ENCODE measurements around the gene YY1. TPM values are rescaled to one million over a fixed set of nuclear protein-coding genes. Genes with fewer than 3 reads are reported as not detected.
"Not testable (repeated sequence)": the region's sequence is repeated elsewhere in the genome, so short reads cannot be mapped to it uniquely, and the experiment has no call there.

YY1 gene
- total RNA-seq, 1 donor from 2014 or later, result 43.0 TPM

- intact Hi-C loops (cut with DNase I), result loop anchor here (5.0 kb wide), 1 partner anchor 1032 kb away; no protein-coding TSS in a partner anchor
- Histone ChIP-seq H3K4me1 (peaks cover 23% of the 10 kb centered on the region), H3K27me3 (no peaks in the 10 kb centered on the region), H3K27ac (no peak overlapping the region), H3K36me3 (peaks cover 0 to 6% of the 10 kb centered on the region in 2 donors), H3K4me3 (no peak overlapping the region), H3K9me3 (no peaks in the 10 kb centered on the region)
- no peak for TF ChIP-seq POLR2AphosphoS5 (IDR thresholded peaks at IDR 0.05; ENCODE audit: insufficient read depth in 1 of 2, low read depth in 1 of 2)
- TF ChIP-seq, protein P1, sequence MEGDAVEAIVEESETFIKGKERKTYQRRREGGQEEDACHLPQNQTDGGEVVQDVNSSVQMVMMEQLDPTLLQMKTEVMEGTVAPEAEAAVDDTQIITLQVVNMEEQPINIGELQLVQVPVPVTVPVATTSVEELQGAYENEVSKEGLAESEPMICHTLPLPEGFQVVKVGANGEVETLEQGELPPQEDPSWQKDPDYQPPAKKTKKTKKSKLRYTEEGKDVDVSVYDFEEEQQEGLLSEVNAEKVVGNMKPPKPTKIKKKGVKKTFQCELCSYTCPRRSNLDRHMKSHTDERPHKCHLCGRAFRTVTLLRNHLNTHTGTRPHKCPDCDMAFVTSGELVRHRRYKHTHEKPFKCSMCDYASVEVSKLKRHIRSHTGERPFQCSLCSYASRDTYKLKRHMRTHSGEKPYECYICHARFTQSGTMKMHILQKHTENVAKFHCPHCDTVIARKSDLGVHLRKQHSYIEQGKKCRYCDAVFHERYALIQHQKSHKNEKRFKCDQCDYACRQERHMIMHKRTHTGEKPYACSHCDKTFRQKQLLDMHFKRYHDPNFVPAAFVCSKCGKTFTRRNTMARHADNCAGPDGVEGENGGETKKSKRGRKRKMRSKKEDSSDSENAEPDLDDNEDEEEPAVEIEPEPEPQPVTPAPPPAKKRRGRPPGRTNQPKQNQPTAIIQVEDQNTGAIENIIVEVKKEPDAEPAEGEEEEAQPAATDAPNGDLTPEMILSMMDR (IDR thresholded peaks at IDR 0.05), result no peak
- no peak for TF ChIP-seq POLR2A (IDR thresholded peaks at IDR 0.05)
- DNase-seq (ENCODE audit: extremely low spot score in 2 of 2), result no peak
Measured at GRCh38 chr14:100225169-100225568, 13.8 kb upstream of the YY1 start.

GRCh38 chr14:100230361-100230760 is 8.6 kb upstream of the YY1 start:
- Histone ChIP-seq H3K36me3 (peaks cover 0 to 6% of the 10 kb centered on the region in 2 donors), H3K27me3 (no peaks in the 10 kb centered on the region), H3K27ac (no peak overlapping the region), H3K4me3 (no peak overlapping the region), H3K4me1 (peaks cover 11% of the 10 kb centered on the region), H3K9me3 (no peaks in the 10 kb centered on the region)
- no peak for DNase-seq (ENCODE audit: extremely low spot score in 2 of 2)
- TF ChIP-seq, protein P1 (IDR thresholded peaks at IDR 0.05), result no peak
- no peak for TF ChIP-seq POLR2A (IDR thresholded peaks at IDR 0.05)
- TF ChIP-seq POLR2AphosphoS5 (IDR thresholded peaks at IDR 0.05; ENCODE audit: insufficient read depth in 1 of 2, low read depth in 1 of 2), result no peak
- intact Hi-C loops (cut with DNase I), result no loop called here

- H3K4me1 ChIP-seq, result peaks cover 35% of the 10 kb centered on the region
- TF ChIP-seq POLR2AphosphoS5 (IDR thresholded peaks at IDR 0.05; ENCODE audit: insufficient read depth in 1 of 2, low read depth in 1 of 2) (no peak), POLR2A (IDR thresholded peaks at IDR 0.05) (no peak)
- TF ChIP-seq, protein P1 (IDR thresholded peaks at IDR 0.05), result no peak
- H3K4me3 ChIP-seq, result no peak overlapping the region
- no peaks in the 10 kb centered on the region for H3K9me3 ChIP-seq
- intact Hi-C loops (cut with DNase I), result no loop called here
- no peak overlapping the region for H3K27ac ChIP-seq
- no peaks in the 10 kb centered on the region for H3K36me3 ChIP-seq
- no peak for DNase-seq (ENCODE audit: extremely low spot score in 2 of 2)
- no peaks in the 10 kb centered on the region for H3K27me3 ChIP-seq
Measured at GRCh38 chr14:100234511-100234910, 4.4 kb upstream of the YY1 start.

DNA sequence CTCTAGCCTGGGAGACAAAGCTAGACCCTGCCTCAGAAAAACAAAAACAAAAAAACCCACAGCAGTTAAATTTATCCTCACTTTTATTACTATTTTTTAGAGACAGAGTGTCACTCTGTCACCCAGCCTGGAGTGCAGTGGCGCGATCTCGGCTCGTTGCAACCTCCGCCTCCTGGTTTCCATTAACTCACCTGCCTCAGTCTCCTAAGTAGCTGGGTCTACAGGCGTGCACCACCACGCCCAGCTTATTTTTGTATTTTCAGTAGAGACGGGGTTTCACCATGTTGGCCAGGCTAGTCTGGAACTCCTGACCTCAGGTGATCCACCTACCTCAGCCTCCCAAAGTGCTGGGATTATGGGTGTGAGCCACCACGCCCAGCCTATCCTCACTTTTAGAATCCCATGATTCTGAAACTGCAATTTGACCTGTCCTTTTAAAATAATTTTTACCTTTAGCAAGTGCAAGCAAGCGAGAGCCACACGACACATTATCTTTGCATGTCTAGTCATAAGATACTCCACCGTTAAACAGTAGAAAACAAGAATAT is 2.6 kb upstream of the YY1 start:
- H3K4me1 ChIP-seq, result peaks cover 41% of the 10 kb centered on the region
- not testable (repeated sequence) for H3K4me3 ChIP-seq, H3K27ac ChIP-seq

GRCh38 chr14:100236881-100237280 is 2.1 kb upstream of the YY1 start:
- H3K27me3 ChIP-seq, result no peaks in the 10 kb centered on the region
- no peaks in the 10 kb centered on the region for H3K9me3 ChIP-seq
- H3K27ac ChIP-seq, result peak overlapping the region; percentile 99
- peak overlapping the region; percentile 84 to 100 for H3K4me3 ChIP-seq
- H3K4me1 ChIP-seq, result peaks cover 46% of the 10 kb centered on the region
- intact Hi-C loops (cut with DNase I), result loop anchor here (5.0 kb wide), 1 partner anchor 70 kb away; the partner anchor contains the start of gene SLC25A29
- TF ChIP-seq, protein P1 (IDR thresholded peaks at IDR 0.05), result no peak
- TF ChIP-seq POLR2AphosphoS5 (IDR thresholded peaks at IDR 0.05; ENCODE audit: insufficient read depth in 1 of 2, low read depth in 1 of 2) (no peak), POLR2A (IDR thresholded peaks at IDR 0.05) (no peak)
- H3K36me3 ChIP-seq, result no peaks in the 10 kb centered on the region
- no peak for DNase-seq (ENCODE audit: extremely low spot score in 2 of 2)

More for the DNA sequence above, 2.6 kb upstream of the YY1 start:
- not testable (repeated sequence) for H3K36me3 ChIP-seq; H3K27me3 ChIP-seq; H3K9me3 ChIP-seq; DNase-seq (ENCODE audit: extremely low spot score in 2 of 2)
- intact Hi-C loops (cut with DNase I), result loop anchor here (5.0 kb wide), 1 partner anchor 71 kb away; the partner anchor contains the start of gene SLC25A29

All from vagina (tissue), 2 donors.